DMS114 treated with DMSO at 0.1 percent for 48 hours (cell line): ENCODE measurements around the gene BTBD19.

Experiments
- DNase-seq: peaks from one replicate; lab custom pipeline; 2025; ENCODE audit not compliant: unreplicated experiment; lab: John Stamatoyannopoulos, UW

BTBD19 gene

GRCh38 chr1:44853201-44853600, 44.9 kb downstream of the BTBD19 start:
- no peak for DNase-seq

DNA sequence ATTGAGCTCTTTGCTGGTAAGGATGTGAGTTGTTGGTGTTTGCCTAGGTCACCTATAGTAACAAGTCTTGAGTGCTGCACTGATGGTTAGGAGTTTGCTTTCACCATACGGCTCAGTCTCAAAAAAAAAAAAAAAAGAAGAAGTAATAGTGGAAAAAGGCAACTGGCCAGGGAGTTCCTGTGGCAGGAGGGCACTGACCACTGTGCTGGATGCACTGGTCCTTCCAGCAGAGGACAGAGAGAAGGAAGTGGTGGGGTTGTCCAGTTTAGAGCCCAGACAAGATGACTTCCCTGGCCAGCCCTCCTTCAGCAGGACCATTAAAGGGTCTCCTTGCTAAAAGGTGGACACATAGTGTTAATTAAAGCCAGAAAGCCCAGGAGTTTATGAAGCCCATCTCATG, 46.6 kb downstream of the BTBD19 start:
- no peak for DNase-seq

DNA sequence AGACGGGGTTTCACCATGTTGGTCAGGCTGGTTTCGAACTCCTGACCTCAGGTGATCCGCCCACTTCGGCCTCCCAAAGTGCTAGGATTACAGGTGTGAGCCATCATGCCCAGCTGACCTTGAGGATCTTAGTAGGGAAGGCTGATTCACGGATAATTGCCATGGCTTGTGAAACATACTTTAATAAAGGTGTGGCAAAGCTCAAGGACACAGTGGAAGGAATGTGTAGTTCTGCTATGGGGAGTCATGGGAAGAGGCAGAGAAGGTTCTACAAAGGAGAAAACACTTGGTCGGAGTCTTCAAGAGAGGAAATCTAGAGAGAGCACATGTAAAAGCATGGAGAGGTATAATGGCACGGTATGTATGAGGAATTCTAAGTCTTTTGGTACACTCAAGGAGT, 47.4 kb downstream of the BTBD19 start:
- DNase-seq = no peak

- DNase-seq = no peak
Measured at GRCh38 chr1:44857446-44857845, 49.1 kb downstream of the BTBD19 start.

GRCh38 chr1:44860331-44860730, 52.0 kb downstream of the BTBD19 start:
- no peak for DNase-seq

DNA sequence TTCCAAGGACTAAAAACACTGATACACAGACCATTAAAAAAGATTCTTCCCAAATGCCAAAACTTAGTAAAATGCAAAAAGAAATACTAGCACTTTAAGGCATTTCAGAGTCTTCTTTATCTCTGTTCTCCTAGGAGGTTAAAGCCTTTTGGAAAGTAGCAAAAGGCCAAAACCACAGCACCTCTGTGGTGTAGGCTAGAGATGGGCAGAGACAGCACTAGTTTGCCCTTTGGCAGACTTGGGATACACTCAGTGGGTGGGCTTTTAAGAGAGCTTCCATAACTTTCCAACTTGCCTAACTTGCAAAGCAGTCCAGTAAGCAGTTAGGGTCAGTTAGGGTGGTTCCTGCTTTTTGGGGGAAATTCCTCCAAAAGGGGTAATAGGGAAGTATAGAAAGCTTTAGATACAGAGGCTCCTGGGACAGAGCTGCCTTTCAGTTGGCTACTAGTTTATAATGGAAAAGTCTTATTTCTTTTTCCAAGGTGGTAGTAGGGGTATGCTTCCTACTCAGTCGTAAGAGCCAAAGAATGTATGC, 52.6 kb downstream of the BTBD19 start:
- no peak for DNase-seq

GRCh38 chr1:44862829-44863401, 54.6 kb downstream of the BTBD19 start:
- no peak for DNase-seq
